DMS53 treated with DMSO at 0.1 percent for 48 hours (cell line): ENCODE measurements around the gene DNAJB12.
A peak's percentile ranks its signal among the peaks of the same experiment; 100 is the strongest.
"Not testable (repeated sequence)": the region's sequence is repeated elsewhere in the genome, so short reads cannot be mapped to it uniquely, and the experiment has no call there.

Experiments used
- DNase-seq: peaks from one replicate; lab custom pipeline; 2025; ENCODE audit not compliant: unreplicated experiment; lab: John Stamatoyannopoulos, UW

The DNAJB12 gene

DNA sequence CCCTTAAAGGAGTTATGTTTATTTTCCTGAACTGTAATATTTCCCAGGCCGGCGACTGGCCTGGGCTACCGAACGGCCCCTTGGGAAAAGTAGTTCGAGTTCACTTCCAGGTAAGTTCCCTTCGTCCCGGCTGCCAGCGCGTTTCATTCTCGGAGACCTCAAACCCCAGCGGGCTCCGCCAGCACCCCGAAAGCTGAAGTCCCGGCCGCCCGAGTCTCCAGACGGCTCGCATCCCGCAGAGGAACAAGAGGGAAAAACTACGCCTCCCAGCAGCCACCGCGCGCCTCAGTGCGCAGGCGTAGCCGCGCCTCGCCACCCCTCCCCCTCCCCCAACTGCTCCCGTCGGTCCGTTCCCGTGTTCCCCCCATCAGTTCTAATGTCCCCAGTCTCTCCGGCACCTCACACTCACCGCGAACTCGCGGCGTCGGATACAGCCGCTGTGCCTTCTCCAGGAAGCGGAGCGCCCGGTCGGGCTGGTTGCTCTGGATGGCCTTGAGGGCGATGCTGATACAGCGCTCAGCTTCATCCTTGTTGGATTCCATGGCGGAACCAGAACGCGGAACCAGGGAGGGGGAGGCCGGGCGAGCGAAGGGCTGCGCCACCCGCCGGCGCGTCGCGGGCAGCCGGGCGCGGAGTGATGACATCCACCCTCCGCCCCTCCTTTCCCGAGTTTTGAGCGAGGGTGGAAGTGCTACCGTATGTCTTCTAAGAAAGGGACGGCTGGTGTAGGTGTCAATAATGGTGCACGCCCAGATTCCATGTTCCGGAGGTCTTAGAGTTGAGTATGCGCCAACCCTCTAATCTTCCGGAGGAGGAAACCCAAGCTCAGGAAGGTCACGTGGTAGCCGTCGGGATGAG lies at the start of gene DNAJB12:
Gene DNAJB12 (minus strand): TSS at position 564 of the 858 bp plus-strand sequence. CDS start 22 bp downstream, at position 542.
- DNase-seq = peak; percentile 90

GRCh38 chr10:72395581-72395980 lies 40.9 kb upstream of the DNAJB12 start:
- DNase-seq = not testable (repeated sequence)

DNA sequence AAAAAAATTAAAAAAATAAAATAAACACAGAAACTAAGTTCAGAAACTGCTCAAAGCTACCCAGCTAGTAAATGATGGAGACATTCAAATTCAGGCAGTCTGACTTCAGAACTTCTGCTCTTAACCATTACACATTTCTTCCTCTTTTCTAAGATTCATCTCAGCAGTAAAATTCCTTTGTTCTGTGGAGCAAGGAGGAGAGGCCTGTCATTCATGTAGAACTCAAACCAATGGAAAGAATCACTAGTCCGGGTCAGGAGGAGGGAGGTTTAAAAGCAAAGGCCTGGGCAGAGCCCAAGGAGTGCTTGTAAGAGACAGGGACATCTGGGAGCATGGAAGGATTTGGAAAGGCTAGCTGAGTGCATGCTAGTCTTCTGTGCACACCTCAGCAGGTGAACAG lies 37.9 kb upstream of the DNAJB12 start:
- no peak for DNase-seq

GRCh38 chr10:72390764-72391163 lies 36.0 kb upstream of the DNAJB12 start:
- DNase-seq = no peak

DNA sequence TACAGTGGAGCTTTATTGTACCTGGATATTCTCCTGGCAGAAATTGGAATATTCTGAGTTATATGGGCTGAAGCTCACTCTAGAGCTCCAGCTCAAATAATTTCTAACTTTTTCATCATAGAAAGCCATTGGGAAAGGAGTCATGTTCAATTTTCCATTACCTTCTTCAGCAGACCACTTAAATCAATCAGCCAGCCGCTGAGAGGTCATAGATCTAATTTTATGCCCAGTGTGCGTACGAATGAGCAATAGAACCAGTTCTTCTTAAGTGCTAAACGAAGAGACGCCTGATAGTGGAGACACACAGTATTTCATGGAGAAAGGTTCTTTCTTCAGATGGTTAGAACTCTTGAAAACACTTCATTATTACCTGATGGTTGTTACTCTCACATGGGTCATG lies 35.0 kb upstream of the DNAJB12 start:
- DNase-seq = no peak

- no peak for DNase-seq
Observed at GRCh38 chr10:72389014-72389413, 34.3 kb upstream of the DNAJB12 start.

- DNase-seq = no peak
Observed at GRCh38 chr10:72388062-72388461, 33.3 kb upstream of the DNAJB12 start.

GRCh38 chr10:72386916-72387586 lies 32.3 kb upstream of the DNAJB12 start:
- no peak for DNase-seq

- no peak for DNase-seq
Observed at GRCh38 chr10:72385724-72386123, 31.0 kb upstream of the DNAJB12 start.

DNA sequence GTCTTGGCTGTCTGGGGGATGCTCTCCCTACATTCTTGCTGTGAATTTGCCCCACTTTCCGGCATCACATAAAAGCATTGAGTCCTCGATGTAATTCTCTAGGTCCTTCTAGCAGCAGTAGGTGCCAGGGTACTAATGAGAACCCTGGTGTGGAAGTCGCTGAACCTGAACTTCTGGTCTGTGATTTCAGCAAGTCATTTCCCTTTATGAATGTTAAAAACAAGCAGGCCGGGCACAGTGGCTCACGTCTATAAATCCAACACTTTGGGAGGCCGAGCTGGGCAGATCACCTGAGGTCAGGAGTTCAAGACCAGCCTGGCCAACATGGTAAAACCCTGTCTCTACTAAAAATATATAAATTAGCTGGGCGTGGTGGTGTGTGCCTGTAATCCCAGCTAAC lies 30.3 kb upstream of the DNAJB12 start:
- DNase-seq = not testable (repeated sequence)

DNA sequence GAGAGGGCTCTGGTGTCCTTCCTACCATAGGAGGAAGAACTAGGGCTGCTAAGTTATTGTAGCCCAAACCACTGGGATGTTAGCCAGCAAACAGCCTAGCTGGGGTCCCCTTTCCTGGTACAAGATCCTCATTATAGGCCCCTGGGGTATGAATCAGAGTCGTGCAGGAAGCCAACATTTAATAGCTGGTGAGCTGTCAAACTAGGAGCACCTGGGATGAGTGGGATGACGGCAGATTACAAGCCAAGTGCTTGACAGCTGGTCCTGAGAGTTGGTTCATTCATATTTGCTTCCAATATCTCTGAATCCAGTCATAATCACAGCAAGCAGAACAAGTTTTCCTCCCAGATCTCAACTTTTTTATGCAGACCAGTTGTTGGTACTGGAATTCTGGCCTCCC lies 25.1 kb upstream of the DNAJB12 start:
- DNase-seq = no peak

DNA sequence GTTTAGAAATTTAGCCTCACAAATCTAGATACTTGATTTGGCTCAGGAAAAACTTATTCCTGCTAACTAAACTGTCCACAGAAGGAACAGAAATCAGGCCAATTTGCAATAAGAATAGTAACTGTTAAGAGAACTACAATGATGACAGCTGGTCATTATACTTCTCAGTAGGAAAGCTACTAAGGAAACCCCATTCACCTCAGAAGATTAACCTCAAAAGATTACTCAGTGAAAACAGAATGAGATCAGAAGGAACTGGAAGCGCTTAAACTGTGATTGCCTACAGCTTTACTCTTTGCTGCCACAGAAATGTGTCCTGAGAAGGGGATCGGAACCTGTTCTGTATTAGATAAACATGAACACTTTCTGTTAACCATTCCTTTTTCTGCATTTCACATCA lies 24.3 kb upstream of the DNAJB12 start:
- DNase-seq = no peak

GRCh38 chr10:72375585-72375984 lies 20.9 kb upstream of the DNAJB12 start:
- no peak for DNase-seq

GRCh38 chr10:72375173-72375572 lies 20.5 kb upstream of the DNAJB12 start:
- no peak for DNase-seq

DNA sequence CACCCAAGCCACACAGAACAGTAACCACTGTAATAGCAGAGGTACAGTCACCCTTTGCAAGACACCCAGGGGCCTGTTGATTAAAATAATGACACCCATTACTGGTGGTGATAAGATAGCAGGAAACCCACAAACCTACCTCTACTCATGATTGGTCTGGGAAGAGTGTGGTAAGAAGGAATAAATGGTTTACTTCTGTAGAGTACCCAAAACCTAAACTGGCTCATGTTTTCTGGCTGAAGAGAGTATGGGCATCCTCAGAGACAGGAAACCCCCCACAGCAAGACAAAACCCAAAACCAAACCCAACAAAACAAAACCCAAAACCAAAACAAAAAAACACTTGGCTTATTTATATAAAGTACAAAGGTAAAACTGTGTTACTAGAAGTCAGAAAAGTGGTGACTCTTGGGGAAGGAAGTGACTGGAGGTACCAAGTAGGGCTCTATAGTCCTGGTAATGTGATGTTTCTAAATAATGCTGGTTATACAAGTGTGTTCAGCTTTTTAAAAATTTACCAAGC lies 15.5 kb upstream of the DNAJB12 start:
- no peak for DNase-seq

DNA sequence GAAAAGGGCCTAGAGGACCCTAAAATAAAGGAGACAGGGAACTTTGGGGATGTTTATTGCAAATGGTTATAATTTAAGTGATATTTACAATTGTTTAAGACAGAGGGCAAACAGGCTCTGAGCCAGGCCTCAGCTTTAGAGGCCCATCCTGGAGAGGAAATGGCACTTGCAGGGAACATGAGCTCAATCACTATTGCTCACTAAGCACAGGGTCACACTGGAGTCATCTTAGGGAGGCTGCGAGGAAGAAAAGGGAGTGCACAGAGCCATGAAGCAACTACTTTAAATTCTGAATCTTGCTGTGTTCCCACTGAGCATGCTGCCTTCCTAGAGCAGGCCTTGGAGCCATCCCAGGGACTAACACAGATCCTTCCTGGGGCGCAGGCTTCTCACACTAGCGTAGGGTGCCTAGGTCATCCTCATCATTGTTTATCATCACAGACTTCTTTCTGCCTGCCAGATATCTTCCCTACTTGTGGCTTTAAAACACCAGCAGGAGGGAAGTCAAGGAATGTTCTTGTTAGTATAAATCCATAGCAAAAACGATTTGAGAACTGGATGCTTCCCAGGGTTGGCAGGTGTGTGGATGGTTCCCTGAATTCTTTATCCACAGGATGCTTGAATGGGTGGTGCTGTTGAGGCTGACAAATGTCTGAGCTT lies 12.7 kb upstream of the DNAJB12 start:
- no peak for DNase-seq

- no peak for DNase-seq
Observed at GRCh38 chr10:72365106-72365895, 10.6 kb upstream of the DNAJB12 start.

DNA sequence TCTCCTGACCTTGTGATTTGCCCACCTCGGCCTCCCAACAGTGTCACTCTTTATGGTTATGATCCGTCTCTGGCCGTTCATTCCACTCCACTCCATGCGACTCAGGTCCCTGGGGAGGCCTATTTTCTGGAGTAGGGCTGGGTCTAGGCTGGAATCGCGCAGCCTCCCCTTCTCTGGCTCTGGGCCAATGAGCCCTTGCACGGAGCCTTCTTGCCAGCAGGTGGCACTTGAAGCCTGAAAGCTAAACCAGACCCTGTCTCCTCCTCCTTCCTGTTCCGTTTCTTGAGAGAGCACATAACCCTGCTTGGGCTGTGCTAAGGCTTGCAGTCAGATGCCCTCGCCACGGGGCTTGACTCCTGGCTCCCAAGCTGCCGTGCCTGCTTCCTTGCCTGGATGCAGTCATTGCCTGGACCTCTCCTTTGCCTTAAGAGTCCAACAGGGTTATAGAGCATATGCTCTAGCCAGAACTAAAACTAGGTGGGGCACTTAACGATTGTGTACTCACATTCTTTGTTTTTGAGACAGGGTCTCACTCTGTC lies 9.6 kb upstream of the DNAJB12 start:
- DNase-seq = peak; percentile 87

GRCh38 chr10:72356987-72357386 lies 2.3 kb upstream of the DNAJB12 start:
- DNase-seq = no peak

- no peak for DNase-seq
Observed at GRCh38 chr10:72356115-72356514, 1.4 kb upstream of the DNAJB12 start.

GRCh38 chr10:72355214-72355555 lies 466 bp upstream of the DNAJB12 start:
- DNase-seq = no peak
